Chondrocyte (in vitro differentiated cells): ENCODE results near the gene THEM5. TPM values are rescaled to one million over a fixed set of nuclear protein-coding genes. Genes with fewer than 3 reads are reported as not detected.

ENCODE experiments used
- DNase-seq: peaks from one replicate; pipeline ENCODE4 v3.0.0; 2021; ENCODE audit warnings: mixed read lengths, low spot score
- H3K27ac Mint-ChIP-seq: one replicate; pipeline ENCODE4 v1.8.0; 2021; ENCODE audit warnings: mild to moderate bottlenecking, moderate library complexity, mixed read lengths; ENCODE audit not compliant: unreplicated experiment
- H3K27me3 Mint-ChIP-seq: 2 replicates; pipeline ENCODE4 v1.8.0; 2021; ENCODE audit warnings: low read depth, mixed read lengths
- H3K36me3 Mint-ChIP-seq: 2 replicates; pipeline ENCODE4 v1.8.0; 2021; ENCODE audit warnings: low read depth, mixed read lengths
- H3K4me1 Mint-ChIP-seq: 2 replicates; pipeline ENCODE4 v1.8.0; 2021; ENCODE audit warnings: low read depth, mild to moderate bottlenecking, mixed read lengths
- H3K4me3 Mint-ChIP-seq: one replicate; pipeline ENCODE4 v1.8.0; 2021; ENCODE audit warnings: mild to moderate bottlenecking, moderate library complexity, mixed read lengths; ENCODE audit not compliant: unreplicated experiment
- H3K9me3 Mint-ChIP-seq: 2 replicates; pipeline ENCODE4 v1.8.0; 2021; ENCODE audit warnings: low read depth, mixed read lengths
- CTCF ChIP-seq: fragments of 200-600 bp; sonication (generic); IDR thresholded peaks from 2 replicates; pipeline ENCODE4 v1.5.0; 2021; ENCODE audit warnings: antibody characterized with exemption, mild to moderate bottlenecking, moderate library complexity
- total RNA-seq: library from RNA; stranded (reverse); gene quantifications from 3 replicates; pipeline ENCODE4 v1.2.1, GENCODE V29; 2021

Gene THEM5
- total RNA-seq, 1 donor from 2014 or later, result not detected

- Mint-ChIP-seq H3K27ac (no peak overlapping the region), H3K27me3 (peaks cover 28% of the 10 kb centered on the region), H3K4me1 (no peaks in the 10 kb centered on the region), H3K4me3 (no peak overlapping the region), H3K36me3 (no peaks in the 10 kb centered on the region), H3K9me3 (no peaks in the 10 kb centered on the region)
- no peak for TF ChIP-seq CTCF
- no peak for DNase-seq
These were observed 38.5 kb downstream of the THEM5 start for GRCh38 chr1:151814971-151815545.

- Mint-ChIP-seq H3K4me3 (no peak overlapping the region), H3K4me1 (no peaks in the 10 kb centered on the region), H3K27me3 (peaks cover 31% of the 10 kb centered on the region), H3K27ac (no peak overlapping the region), H3K9me3 (no peaks in the 10 kb centered on the region), H3K36me3 (no peaks in the 10 kb centered on the region)
- DNase-seq, result no peak
- TF ChIP-seq CTCF, result no peak
These were observed 39.1 kb downstream of the THEM5 start for GRCh38 chr1:151814426-151814825.

DNA sequence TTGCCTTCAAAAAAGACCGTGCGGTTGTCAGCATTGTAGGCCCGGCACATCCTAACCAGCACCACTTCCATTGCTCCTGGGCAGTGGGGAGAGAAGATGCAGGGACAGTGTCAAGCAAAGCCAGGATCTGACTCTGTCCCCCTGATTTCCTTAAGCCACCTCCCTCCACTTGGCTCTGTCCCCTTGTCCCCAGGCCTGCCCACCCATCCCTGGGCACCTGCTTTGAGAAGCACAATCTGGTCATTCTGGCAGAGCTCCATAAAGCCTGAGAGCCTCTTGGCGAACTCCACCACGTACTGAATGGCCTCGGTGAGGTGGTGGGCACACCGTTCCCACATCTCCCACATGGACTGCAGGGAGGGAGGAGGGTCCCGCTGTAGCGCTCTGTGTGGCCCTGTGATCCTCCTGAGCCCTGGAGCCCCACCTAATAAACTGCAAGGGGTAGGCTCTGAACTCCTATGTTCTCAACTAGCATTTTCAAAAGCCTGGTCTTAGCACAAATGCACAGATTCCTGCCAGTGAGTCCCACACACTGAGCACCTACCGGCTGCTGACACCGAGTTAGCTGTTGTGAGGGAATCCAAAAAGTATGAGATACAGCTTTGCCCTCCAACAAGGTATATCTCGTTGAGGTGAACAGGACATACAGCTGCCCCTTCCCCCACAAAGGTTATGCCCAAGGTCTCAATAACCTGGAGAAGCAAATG, 40.1 kb downstream of the THEM5 start:
- Mint-ChIP-seq H3K27ac (no peak overlapping the region), H3K4me1 (no peaks in the 10 kb centered on the region), H3K36me3 (no peaks in the 10 kb centered on the region), H3K9me3 (no peaks in the 10 kb centered on the region), H3K4me3 (no peak overlapping the region), H3K27me3 (peaks cover 33% of the 10 kb centered on the region)
- TF ChIP-seq CTCF, result no peak
- DNase-seq, result no peak

DNA sequence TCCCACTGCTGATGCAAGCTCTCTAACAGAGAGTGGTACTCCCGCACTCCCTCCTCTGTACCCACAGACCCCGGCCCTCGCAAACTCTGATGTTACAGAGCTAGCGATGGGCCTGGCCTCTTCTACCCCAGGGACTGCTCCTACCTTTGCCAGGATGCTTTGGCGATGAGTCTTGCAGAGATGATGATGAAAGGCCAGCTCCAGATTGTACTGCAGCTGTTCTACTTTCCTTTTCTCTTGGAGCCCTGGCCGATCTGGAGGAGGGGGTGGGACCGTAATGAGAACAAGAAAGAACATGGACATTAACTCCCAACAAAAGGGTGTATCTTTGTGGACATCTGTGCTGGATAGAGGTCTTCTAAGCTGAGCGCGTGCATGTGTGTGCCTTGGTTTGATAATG, 42.3 kb downstream of the THEM5 start:
- H3K4me1 Mint-ChIP-seq, result no peaks in the 10 kb centered on the region
- no peaks in the 10 kb centered on the region for H3K36me3 Mint-ChIP-seq
- no peak overlapping the region for H3K4me3 Mint-ChIP-seq
- H3K27ac Mint-ChIP-seq, result no peak overlapping the region
- H3K9me3 Mint-ChIP-seq, result no peaks in the 10 kb centered on the region
- no peak for DNase-seq
- TF ChIP-seq CTCF, result no peak
- H3K27me3 Mint-ChIP-seq, result peaks cover 48% of the 10 kb centered on the region

GRCh38 chr1:151809985-151810556, 43.4 kb downstream of the THEM5 start:
- Mint-ChIP-seq H3K4me3 (no peak overlapping the region), H3K4me1 (no peaks in the 10 kb centered on the region), H3K27me3 (peaks cover 54% of the 10 kb centered on the region), H3K36me3 (no peaks in the 10 kb centered on the region), H3K9me3 (no peaks in the 10 kb centered on the region), H3K27ac (no peak overlapping the region)
- DNase-seq, result no peak
- TF ChIP-seq CTCF, result no peak
